CD4-positive, alpha-beta memory T cell (primary cell): ENCODE data around the gene MMP14. TPM values are rescaled to one million over a fixed set of nuclear protein-coding genes. Genes with fewer than 3 reads are reported as not detected.
A peak's percentile ranks its signal among the peaks of the same experiment; 100 is the strongest.

Experiments used
- CTCF ChIA-PET: fragments of 350-600 bp; sonication (Branson Sonifier 250); formaldehyde crosslinking; loops from one replicate; lab custom pipeline; 2021; ENCODE audit warnings: inconsistent platforms; ENCODE audit not compliant: partially characterized antibody; lab: Charles Lee
- POLR2A ChIA-PET: fragments of 350-600 bp; sonication (Branson Sonifier 250); formaldehyde crosslinking; loops from one replicate; lab custom pipeline; 2021; ENCODE audit not compliant: partially characterized antibody; lab: Charles Lee
- DNase-seq, 5 donors: peaks; one replicate each; pipeline versions ENCODE4 v3.0.0 to v3.0.0-alpha.2; 2020 to 2022; ENCODE audit warnings: mixed read lengths in 1 of 5
- H3K27ac ChIP-seq: one replicate; pipeline ENCODE4 v1.7.0; 2013; ENCODE audit warnings: low read depth, low read length
- H3K27me3 ChIP-seq: 2 replicates; pipeline ENCODE4 v1.7.0; 2013; ENCODE audit warnings: mild to moderate bottlenecking, low read length, moderate library complexity; ENCODE audit not compliant: insufficient read depth
- H3K36me3 ChIP-seq: 2 replicates; pipeline ENCODE4 v1.7.0; 2013; ENCODE audit warnings: mild to moderate bottlenecking, low read length, moderate library complexity; ENCODE audit not compliant: insufficient read depth
- H3K4me1 ChIP-seq: 2 replicates; pipeline ENCODE4 v1.7.0; 2013; ENCODE audit warnings: mild to moderate bottlenecking, low read length, moderate library complexity; ENCODE audit not compliant: insufficient read depth
- H3K4me3 ChIP-seq, 2 donors: one replicate each; pipeline ENCODE4 v1.7.0; 2013; ENCODE audit warnings: low read length in 2 of 2, mild to moderate bottlenecking in 1 of 2
- H3K9me3 ChIP-seq, 2 donors: one replicate each; pipeline ENCODE4 v1.7.0; 2013; ENCODE audit warnings: low read length in 2 of 2, control low read depth in 1 of 2; ENCODE audit not compliant: control insufficient read depth in 1 of 2
- H3K27ac Mint-ChIP-seq, 7 donors: one replicate each; pipeline ENCODE4 v1.8.0; 2020 to 2021; ENCODE audit warnings: mixed read lengths in 7 of 7, mild to moderate bottlenecking in 6 of 7, inconsistent platforms in 3 of 7, moderate library complexity in 3 of 7
- H3K27me3 Mint-ChIP-seq, 2 donors: one replicate each; pipeline ENCODE4 v1.8.0; 2020 to 2021; ENCODE audit warnings: mixed read lengths in 2 of 2
- H3K36me3 Mint-ChIP-seq, 2 donors: one replicate each; pipeline ENCODE4 v1.8.0; 2020 to 2021; ENCODE audit warnings: mixed read lengths in 2 of 2, inconsistent platforms in 1 of 2, mild to moderate bottlenecking in 1 of 2
- H3K4me1 Mint-ChIP-seq, 4 donors: one replicate each; pipeline ENCODE4 v1.8.0; 2020 to 2021; ENCODE audit warnings: mixed read lengths in 4 of 4, mild to moderate bottlenecking in 1 of 4
- H3K4me3 Mint-ChIP-seq, 8 donors: one replicate each; pipeline ENCODE4 v1.8.0; 2020 to 2021; ENCODE audit warnings: mixed read lengths in 8 of 8, mild to moderate bottlenecking in 7 of 8, moderate library complexity in 6 of 8, inconsistent platforms in 3 of 8
- H3K9me3 Mint-ChIP-seq, 8 donors: one replicate each; pipeline ENCODE4 v1.8.0; 2020 to 2021; ENCODE audit warnings: mixed read lengths in 8 of 8, mild to moderate bottlenecking in 5 of 8, inconsistent platforms in 3 of 8, moderate library complexity in 1 of 8
- intact Hi-C: fragments of 100-400 bp; cut with micrococcal nuclease; formaldehyde crosslinking; loops from one replicate; pipeline ENCODE4 v1.15.1; 2023
- polyA plus RNA-seq, 2 donors: library from polyadenylated mRNA; unstranded; fragments of 300-500 nt; fragmentation: Illumina TruSeq; gene quantifications; one replicate each; pipeline ENCODE4 v1.2.3, GENCODE V29; 2021
- total RNA-seq, 2 experiments: library from RNA; stranded (reverse); gene quantifications; one replicate each; pipeline ENCODE4 v1.2.3, GENCODE V29; 2021

MMP14 gene
- total and polyA plus RNA-seq, 4 experiments from 2014 or later, result 3.0 to 3.8 TPM; not detected in 2

DNA sequence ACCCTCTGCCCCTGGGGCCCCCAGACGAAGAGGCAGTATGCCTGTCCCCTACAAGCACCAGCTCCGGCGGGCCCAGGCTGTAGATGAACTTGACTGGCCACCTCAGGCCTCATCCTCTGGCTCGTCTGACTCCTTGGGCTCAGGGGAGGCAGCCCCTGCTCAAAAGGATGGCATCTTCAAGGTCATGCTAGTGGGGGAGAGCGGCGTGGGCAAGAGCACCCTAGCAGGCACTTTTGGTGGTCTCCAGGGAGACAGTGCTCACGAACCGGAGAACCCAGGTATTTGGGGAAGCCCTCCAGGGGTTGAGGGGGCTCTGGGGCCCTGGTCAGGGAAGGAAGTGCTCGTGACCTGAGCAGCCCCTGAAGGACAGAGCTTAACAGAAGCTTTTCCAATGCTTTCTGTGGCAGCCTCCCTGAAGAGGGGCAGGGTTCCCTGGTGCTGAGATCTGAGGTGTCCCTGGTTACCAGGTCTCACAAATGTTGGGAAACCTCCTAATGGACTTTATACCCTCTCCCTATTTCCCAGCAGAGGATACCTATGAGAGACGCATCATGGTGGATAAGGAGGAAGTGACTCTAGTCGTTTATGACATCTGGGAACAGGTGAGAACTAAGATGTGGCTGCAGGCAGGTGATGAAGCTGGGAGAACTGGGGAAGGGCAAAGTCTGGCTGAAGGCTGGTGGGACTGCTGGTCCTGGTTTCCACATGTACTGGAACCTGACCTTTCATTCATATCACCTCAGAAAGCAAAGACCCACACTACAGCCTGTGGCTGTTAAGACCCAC is 48.5 kb downstream of the MMP14 start:
- peak overlapping the region in 5 of 8 donors; percentile 4 to 54 (median 33) for H3K4me3 Mint-ChIP-seq
- no peak overlapping the region for H3K27ac ChIP-seq

DNA sequence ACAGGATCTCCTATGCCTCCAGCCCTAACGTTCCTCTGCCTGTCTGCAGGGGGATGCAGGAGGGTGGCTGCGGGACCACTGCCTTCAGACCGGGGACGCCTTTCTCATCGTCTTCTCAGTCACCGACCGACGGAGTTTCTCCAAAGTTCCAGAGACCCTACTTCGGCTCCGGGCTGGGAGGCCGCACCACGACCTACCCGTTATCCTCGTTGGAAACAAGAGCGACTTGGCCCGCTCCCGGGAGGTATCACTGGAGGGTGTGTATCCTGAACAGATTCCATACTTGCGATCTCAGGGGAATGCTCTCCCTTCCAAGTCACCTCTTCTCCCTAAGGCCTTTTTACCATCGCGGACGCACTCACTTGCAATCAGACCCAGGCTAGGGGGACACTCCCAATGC is 49.6 kb downstream of the MMP14 start:
- intact Hi-C loops, result loop anchor here (2.0 kb wide), 1 partner anchor 43 kb away; the partner anchor contains the start of gene PRMT5
- Histone ChIP-seq H3K4me3 (no peak overlapping the region), H3K36me3 (no peaks in the 10 kb centered on the region), H3K9me3 (no peaks in the 10 kb centered on the region), H3K27me3 (no peaks in the 10 kb centered on the region), H3K4me1 (peaks cover 57% of the 10 kb centered on the region), H3K27ac (peak overlapping the region; percentile 68)
- Mint-ChIP-seq H3K27ac (peak overlapping the region; percentile 15 to 95 (median 89)), H3K4me3 (peak overlapping the region; percentile 67 to 97 (median 78)), H3K9me3 (peaks cover 0 to 2% (median 0%) of the 10 kb centered on the region in 8 donors), H3K27me3 (no peaks in the 10 kb centered on the region), H3K36me3 (peaks cover 6 to 8% of the 10 kb centered on the region in 2 donors), H3K4me1 (peaks cover 36 to 85% (median 60%) of the 10 kb centered on the region in 4 donors)
- POLR2A ChIA-PET, result interaction anchor here (0.9 to 10.8 kb wide), 16 partner anchors 8 to 345 kb away, joined by 3 to 208 read pairs (median 8); partner anchors contain the start of genes ACIN1, C14orf119, LRP10 and MRPL52
- no peak for DNase-seq
- CTCF ChIA-PET, result interaction anchor here (1.0 to 11.4 kb wide), 12 partner anchors 8 to 316 kb away, joined by 3 to 191 read pairs (median 6); partner anchors contain the start of gene LRP10

More for the DNA sequence above, 48.5 kb downstream of the MMP14 start:
- Histone ChIP-seq H3K4me3 (no peak overlapping the region), H3K9me3 (no peaks in the 10 kb centered on the region), H3K36me3 (no peaks in the 10 kb centered on the region), H3K4me1 (peaks cover 53% of the 10 kb centered on the region), H3K27me3 (no peaks in the 10 kb centered on the region)
- peak overlapping the region in 6 of 7 donors; percentile 20 to 95 (median 64) for H3K27ac Mint-ChIP-seq
- ChIA-PET POLR2A (interaction anchor here (0.6 to 10.8 kb wide), 9 partner anchors 11 to 334 kb away, joined by 3 to 208 read pairs (median 8); partner anchors contain the start of genes LRP10, PRMT5 and RBM23), CTCF (interaction anchor here (1.5 to 11.4 kb wide), 9 partner anchors 12 to 62 kb away, joined by 3 to 191 read pairs (median 9); partner anchors contain the start of gene LRP10)
- DNase-seq, result no peak
- intact Hi-C loops, result no loop called here
- peaks cover 1 to 2% of the 10 kb centered on the region in 2 donors for H3K36me3 Mint-ChIP-seq
- peaks cover 30 to 79% (median 54%) of the 10 kb centered on the region in 4 donors for H3K4me1 Mint-ChIP-seq
- no peaks in the 10 kb centered on the region for H3K27me3 Mint-ChIP-seq
- H3K9me3 Mint-ChIP-seq, result peaks cover 0 to 2% (median 0%) of the 10 kb centered on the region in 8 donors

- H3K4me1 Mint-ChIP-seq, result peaks cover 34 to 85% (median 59%) of the 10 kb centered on the region in 4 donors
- POLR2A ChIA-PET, result interaction anchor here (0.6 to 10.8 kb wide), 21 partner anchors 9 to 890 kb away, joined by 3 to 208 read pairs (median 6); partner anchors contain the start of genes ACIN1, C14orf119, DAD1 and LRP10
- no peaks in the 10 kb centered on the region for H3K27me3 Mint-ChIP-seq
- Histone ChIP-seq H3K27me3 (no peaks in the 10 kb centered on the region), H3K4me3 (peak overlapping the region; percentile 24 to 30), H3K27ac (peak overlapping the region; percentile 68), H3K36me3 (no peaks in the 10 kb centered on the region), H3K4me1 (peaks cover 57% of the 10 kb centered on the region), H3K9me3 (no peaks in the 10 kb centered on the region)
- peak overlapping the region; percentile 93 to 99 (median 97) for H3K27ac Mint-ChIP-seq
- intact Hi-C loops, result loop anchor here (1.0 to 2.0 kb wide), 5 partner anchors 14 to 57 kb away; partner anchors contain the start of genes LRP10, MRPL52, PRMT5 and RBM23
- CTCF ChIA-PET, result interaction anchor here (0.5 to 11.4 kb wide), 14 partner anchors 9 to 317 kb away, joined by 3 to 191 read pairs (median 6); partner anchors contain the start of genes LRP10 and MRPL52
- DNase-seq, result peak; percentile 73 to 85 (median 78)
- H3K36me3 Mint-ChIP-seq, result peaks cover 6 to 8% of the 10 kb centered on the region in 2 donors
- peaks cover 0 to 2% (median 0%) of the 10 kb centered on the region in 8 donors for H3K9me3 Mint-ChIP-seq
- peak overlapping the region; percentile 87 to 97 (median 94) for H3K4me3 Mint-ChIP-seq
Observed at GRCh38 chr14:22886500-22887259, 50.3 kb downstream of the MMP14 start.

GRCh38 chr14:22887260-22887989 is 51.0 kb downstream of the MMP14 start:
- peak overlapping the region; percentile 87 to 97 (median 94) for H3K4me3 Mint-ChIP-seq
- Histone ChIP-seq H3K36me3 (no peaks in the 10 kb centered on the region), H3K27me3 (no peaks in the 10 kb centered on the region), H3K9me3 (no peaks in the 10 kb centered on the region), H3K4me3 (peak overlapping the region; percentile 24 to 30), H3K27ac (peak overlapping the region; percentile 68), H3K4me1 (peaks cover 54% of the 10 kb centered on the region)
- H3K9me3 Mint-ChIP-seq, result peaks cover 0 to 2% (median 0%) of the 10 kb centered on the region in 8 donors
- H3K27me3 Mint-ChIP-seq, result no peaks in the 10 kb centered on the region
- ChIA-PET POLR2A (interaction anchor here (0.9 to 10.8 kb wide), 18 partner anchors 9 to 890 kb away, joined by 3 to 208 read pairs (median 8); partner anchors contain the start of genes DAD1, LRP10, MRPL52 and OXA1L), CTCF (interaction anchor here (0.8 to 11.4 kb wide), 12 partner anchors 9 to 317 kb away, joined by 3 to 191 read pairs (median 10); partner anchors contain the start of genes LRP10 and MRPL52)
- H3K27ac Mint-ChIP-seq, result peak overlapping the region; percentile 93 to 99 (median 97)
- H3K36me3 Mint-ChIP-seq, result peaks cover 6 to 8% of the 10 kb centered on the region in 2 donors
- intact Hi-C loops, result loop anchor here (1.0 to 2.0 kb wide), 5 partner anchors 13 to 58 kb away; partner anchors contain the start of genes LRP10, MRPL52, PRMT5 and RBM23
- peaks cover 34 to 77% (median 56%) of the 10 kb centered on the region in 4 donors for H3K4me1 Mint-ChIP-seq
- peak; percentile 61 to 84 (median 68) for DNase-seq

DNA sequence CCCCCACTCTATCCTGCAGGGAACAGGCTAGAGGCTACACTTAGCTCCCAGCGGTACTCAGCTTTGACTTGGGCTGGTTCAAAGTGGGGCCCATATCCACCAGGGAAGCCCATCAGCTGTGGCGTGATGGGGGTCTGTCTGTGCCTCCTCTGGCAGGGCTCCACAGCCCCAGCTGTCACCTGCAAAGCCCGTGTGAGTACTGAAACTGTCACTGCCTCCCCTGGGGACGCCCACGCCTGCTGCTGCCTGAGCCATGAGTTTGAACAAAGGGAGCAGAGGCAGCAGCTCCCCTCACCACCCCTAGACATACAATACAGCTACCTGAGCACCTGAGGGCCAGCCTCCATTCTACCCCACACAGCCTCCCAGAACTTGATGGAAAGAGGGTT is 51.6 kb downstream of the MMP14 start:
- peak overlapping the region; percentile 68 for H3K27ac ChIP-seq
- Mint-ChIP-seq H3K4me3 (peak overlapping the region; percentile 87 to 97 (median 94)), H3K36me3 (peaks cover 6 to 9% of the 10 kb centered on the region in 2 donors), H3K27ac (peak overlapping the region; percentile 93 to 99 (median 97)), H3K9me3 (peaks cover 0 to 2% (median 0%) of the 10 kb centered on the region in 8 donors), H3K4me1 (peaks cover 32 to 72% (median 53%) of the 10 kb centered on the region in 4 donors), H3K27me3 (no peaks in the 10 kb centered on the region)
- POLR2A ChIA-PET, result interaction anchor here (0.7 to 10.8 kb wide), 13 partner anchors 8 to 891 kb away, joined by 3 to 208 read pairs (median 6); partner anchors contain the start of genes ACIN1, C14orf119, DAD1 and LRP10
- H3K9me3 ChIP-seq, result no peaks in the 10 kb centered on the region
- peaks cover 48% of the 10 kb centered on the region for H3K4me1 ChIP-seq
- intact Hi-C loops, result loop anchor here (1.0 to 2.0 kb wide), 5 partner anchors 12 to 59 kb away; partner anchors contain the start of genes LRP10, MRPL52, PRMT5 and RBM23
- DNase-seq, result peak in 3 of 5 donors; percentile 24 to 47 (median 37)
- CTCF ChIA-PET, result interaction anchor here (0.8 to 11.4 kb wide), 11 partner anchors 9 to 318 kb away, joined by 3 to 191 read pairs (median 5); partner anchors contain the start of genes LRP10 and MRPL52
- no peaks in the 10 kb centered on the region for H3K27me3 ChIP-seq
- H3K4me3 ChIP-seq, result peak overlapping the region; percentile 24 to 30
- no peaks in the 10 kb centered on the region for H3K36me3 ChIP-seq
